SK-N-SH treated with all-trans-retinoic acid at 6 μM for 48 hours (cell line): ENCODE data around the gene LAMC1.

ENCODE experiments used
- ATAC-seq: fragments of 200-7000 bp; cut with Tn5 transposase; 3 replicates; pipeline ENCODE4 v1.9.1; 2020; ENCODE audit warnings: mild to moderate bottlenecking, moderate library complexity
- ARNTL ChIP-seq: fragments of 450-650 bp; formaldehyde crosslinking; IDR thresholded peaks from 2 replicates; pipeline ENCODE4 v1.5.0; 2020; ENCODE audit warnings: low read depth, mild to moderate bottlenecking, moderate library complexity, borderline replicate concordance
- BACH2 ChIP-seq: fragments of 250-450 bp; sonication (Bioruptor Pico); IDR thresholded peaks from 2 replicates; pipeline ENCODE4 v1.9.0; 2021; ENCODE audit warnings: mild to moderate bottlenecking, borderline replicate concordance
- ESRRG ChIP-seq: fragments of 250-450 bp; sonication (Bioruptor Pico); IDR thresholded peaks from 2 replicates; pipeline ENCODE4 v1.6.1; 2021; ENCODE audit warnings: mild to moderate bottlenecking
- GLIS3 ChIP-seq: fragments of 250-450 bp; sonication (Bioruptor Pico); IDR thresholded peaks from 2 replicates; pipeline ENCODE4 v1.5.0; 2020; ENCODE audit warnings: mild to moderate bottlenecking, moderate library complexity
- ISL1 ChIP-seq: fragments of 250-450 bp; sonication (Bioruptor Pico); IDR thresholded peaks from 2 replicates; pipeline ENCODE4 v2.1.2; 2022; ENCODE audit warnings: mild to moderate bottlenecking, moderate library complexity
- RARB ChIP-seq: fragments of 250-450 bp; sonication (Bioruptor Pico); IDR thresholded peaks from 2 replicates; pipeline ENCODE4 v1.8.0; 2021; ENCODE audit warnings: mild to moderate bottlenecking, moderate library complexity
- SNAI2 ChIP-seq: fragments of 250-450 bp; sonication (Bioruptor Pico); IDR thresholded peaks from 2 replicates; pipeline ENCODE4 v1.5.0; 2020; ENCODE audit warnings: mild to moderate bottlenecking, moderate library complexity
- TCF4 ChIP-seq: fragments of 250-450 bp; sonication (Bioruptor Pico); IDR thresholded peaks from 2 replicates; pipeline ENCODE4 v1.8.0; 2021; ENCODE audit warnings: mild to moderate bottlenecking, moderate library complexity, borderline replicate concordance
- TOX ChIP-seq: fragments of 250-450 bp; sonication (Bioruptor Pico); IDR thresholded peaks from 2 replicates; pipeline ENCODE4 v1.8.0; 2021; ENCODE audit warnings: mild to moderate bottlenecking, moderate library complexity, borderline replicate concordance
- ZC3H10 ChIP-seq: fragments of 250-450 bp; sonication (Bioruptor Pico); IDR thresholded peaks from 2 replicates; pipeline ENCODE4 v1.5.1; 2021; ENCODE audit warnings: mild to moderate bottlenecking, moderate library complexity
- ZFP3 ChIP-seq: fragments of 250-450 bp; sonication (Bioruptor Pico); IDR thresholded peaks from 2 replicates; pipeline ENCODE4 v1.5.0; 2020; ENCODE audit warnings: mild to moderate bottlenecking, moderate library complexity
- ZFP30 ChIP-seq: fragments of 450-650 bp; formaldehyde crosslinking; IDR thresholded peaks from 2 replicates; pipeline ENCODE4 v1.5.0; 2022; ENCODE audit warnings: mild to moderate bottlenecking, moderate library complexity
- ZNF565 ChIP-seq: fragments of 450-650 bp; formaldehyde crosslinking; conservative IDR thresholded peaks from 2 replicates; pipeline ENCODE4 v1.5.0; 2020; ENCODE audit warnings: low read depth, mild to moderate bottlenecking, moderate library complexity
- ZNF70 ChIP-seq: fragments of 450-650 bp; formaldehyde crosslinking; IDR thresholded peaks from 2 replicates; pipeline ENCODE4 v1.5.0; 2020; ENCODE audit warnings: mild to moderate bottlenecking, moderate library complexity
- TF ChIP-seq, protein P1 (sequence below): fragments of 250-450 bp; sonication (Bioruptor Pico); IDR thresholded peaks from 2 replicates; pipeline ENCODE4 v1.5.0; 2020; ENCODE audit warnings: mild to moderate bottlenecking, moderate library complexity
- TF ChIP-seq, protein P2 (sequence below): fragments of 250-450 bp; sonication (Bioruptor Pico); IDR thresholded peaks from 2 replicates; pipeline ENCODE4 v1.5.1; 2021; ENCODE audit warnings: mild to moderate bottlenecking, moderate library complexity
- TF ChIP-seq, protein P3 (sequence below): fragments of 250-450 bp; sonication (Bioruptor Pico); IDR thresholded peaks from 2 replicates; pipeline ENCODE4 v1.8.0; 2020; ENCODE audit warnings: mild to moderate bottlenecking, moderate library complexity, borderline replicate concordance

LAMC1 gene

DNA sequence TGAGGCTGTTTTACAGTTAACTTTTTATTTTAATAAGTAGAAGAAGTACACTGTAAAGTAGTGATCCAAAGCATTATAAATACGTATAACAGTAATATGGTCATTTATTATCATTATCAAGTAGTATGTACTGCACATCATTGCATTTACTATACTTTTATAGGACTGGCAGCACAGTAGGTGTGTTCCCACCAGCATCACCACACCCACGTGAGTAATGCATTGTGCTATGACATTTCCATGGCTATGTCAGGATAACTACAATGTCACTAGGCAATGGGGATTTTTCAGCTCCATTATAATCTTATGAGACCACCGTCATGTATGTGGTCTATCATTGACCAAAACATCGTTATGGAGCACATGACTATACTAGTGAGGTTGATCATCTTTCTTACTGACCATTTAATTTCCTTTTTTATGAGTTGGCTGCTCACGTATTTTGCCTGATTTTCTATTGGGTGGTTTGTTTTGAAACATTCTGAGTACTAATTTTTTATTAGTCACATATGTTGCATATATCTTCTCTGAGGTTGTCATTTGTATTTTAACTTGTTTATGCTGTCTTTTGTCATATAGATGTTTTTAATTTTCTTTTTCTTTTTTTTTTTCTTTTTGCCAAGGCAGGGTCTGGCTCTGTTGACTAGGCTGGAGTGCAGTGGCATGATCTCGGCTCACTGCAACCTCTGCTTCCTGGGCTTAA is 44.9 kb upstream of the LAMC1 start (continued):
- TF ChIP-seq BACH2 (CRISPR knock-in tag) (no peak), ZFP30 (CRISPR knock-in tag) (no peak), ZFP3 (no peak), TCF4 (CRISPR knock-in tag) (no peak)
- TF ChIP-seq, protein P1, sequence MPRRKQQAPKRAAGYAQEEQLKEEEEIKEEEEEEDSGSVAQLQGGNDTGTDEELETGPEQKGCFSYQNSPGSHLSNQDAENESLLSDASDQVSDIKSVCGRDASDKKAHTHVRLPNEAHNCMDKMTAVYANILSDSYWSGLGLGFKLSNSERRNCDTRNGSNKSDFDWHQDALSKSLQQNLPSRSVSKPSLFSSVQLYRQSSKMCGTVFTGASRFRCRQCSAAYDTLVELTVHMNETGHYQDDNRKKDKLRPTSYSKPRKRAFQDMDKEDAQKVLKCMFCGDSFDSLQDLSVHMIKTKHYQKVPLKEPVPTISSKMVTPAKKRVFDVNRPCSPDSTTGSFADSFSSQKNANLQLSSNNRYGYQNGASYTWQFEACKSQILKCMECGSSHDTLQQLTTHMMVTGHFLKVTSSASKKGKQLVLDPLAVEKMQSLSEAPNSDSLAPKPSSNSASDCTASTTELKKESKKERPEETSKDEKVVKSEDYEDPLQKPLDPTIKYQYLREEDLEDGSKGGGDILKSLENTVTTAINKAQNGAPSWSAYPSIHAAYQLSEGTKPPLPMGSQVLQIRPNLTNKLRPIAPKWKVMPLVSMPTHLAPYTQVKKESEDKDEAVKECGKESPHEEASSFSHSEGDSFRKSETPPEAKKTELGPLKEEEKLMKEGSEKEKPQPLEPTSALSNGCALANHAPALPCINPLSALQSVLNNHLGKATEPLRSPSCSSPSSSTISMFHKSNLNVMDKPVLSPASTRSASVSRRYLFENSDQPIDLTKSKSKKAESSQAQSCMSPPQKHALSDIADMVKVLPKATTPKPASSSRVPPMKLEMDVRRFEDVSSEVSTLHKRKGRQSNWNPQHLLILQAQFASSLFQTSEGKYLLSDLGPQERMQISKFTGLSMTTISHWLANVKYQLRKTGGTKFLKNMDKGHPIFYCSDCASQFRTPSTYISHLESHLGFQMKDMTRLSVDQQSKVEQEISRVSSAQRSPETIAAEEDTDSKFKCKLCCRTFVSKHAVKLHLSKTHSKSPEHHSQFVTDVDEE = no peak

DNA sequence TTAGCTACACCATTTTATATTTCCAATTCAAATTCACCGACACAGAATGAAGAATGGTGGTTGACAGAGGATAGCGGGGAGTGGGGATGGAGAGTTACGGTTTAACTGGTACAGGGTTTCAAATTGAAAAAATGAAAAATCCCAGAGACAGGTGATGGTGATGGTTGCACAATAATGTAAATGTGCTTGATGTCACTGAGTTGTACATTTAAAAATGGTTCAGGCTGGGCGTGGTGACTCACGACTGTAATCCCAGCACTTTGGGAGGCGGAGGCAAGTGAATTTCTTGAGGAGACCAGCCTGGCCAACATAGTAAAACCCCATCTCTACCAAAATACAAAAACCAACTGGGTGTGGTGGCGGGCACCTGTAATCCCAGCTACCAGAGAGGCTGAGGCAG is 39.1 kb upstream of the LAMC1 start:
- TF ChIP-seq ZFP30 (CRISPR knock-in tag) (no peak), ESRRG (no peak), ARNTL (CRISPR knock-in tag) (no peak), RARB (no peak), ISL1 (CRISPR knock-in tag) (no peak), GLIS3 (no peak), TOX (CRISPR knock-in tag) (no peak), ZNF565 (CRISPR knock-in tag) (no peak), ZC3H10 (CRISPR knock-in tag) (no peak)
- TF ChIP-seq, protein P2, sequence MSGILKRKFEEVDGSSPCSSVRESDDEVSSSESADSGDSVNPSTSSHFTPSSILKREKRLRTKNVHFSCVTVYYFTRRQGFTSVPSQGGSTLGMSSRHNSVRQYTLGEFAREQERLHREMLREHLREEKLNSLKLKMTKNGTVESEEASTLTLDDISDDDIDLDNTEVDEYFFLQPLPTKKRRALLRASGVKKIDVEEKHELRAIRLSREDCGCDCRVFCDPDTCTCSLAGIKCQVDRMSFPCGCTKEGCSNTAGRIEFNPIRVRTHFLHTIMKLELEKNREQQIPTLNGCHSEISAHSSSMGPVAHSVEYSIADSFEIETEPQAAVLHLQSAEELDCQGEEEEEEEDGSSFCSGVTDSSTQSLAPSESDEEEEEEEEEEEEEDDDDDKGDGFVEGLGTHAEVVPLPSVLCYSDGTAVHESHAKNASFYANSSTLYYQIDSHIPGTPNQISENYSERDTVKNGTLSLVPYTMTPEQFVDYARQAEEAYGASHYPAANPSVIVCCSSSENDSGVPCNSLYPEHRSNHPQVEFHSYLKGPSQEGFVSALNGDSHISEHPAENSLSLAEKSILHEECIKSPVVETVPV (CRISPR knock-in tag) = no peak
- TF ChIP-seq, protein P1 = no peak
- TF ChIP-seq, all 23 proteins: peak for 0
- no peak for ATAC-seq

DNA sequence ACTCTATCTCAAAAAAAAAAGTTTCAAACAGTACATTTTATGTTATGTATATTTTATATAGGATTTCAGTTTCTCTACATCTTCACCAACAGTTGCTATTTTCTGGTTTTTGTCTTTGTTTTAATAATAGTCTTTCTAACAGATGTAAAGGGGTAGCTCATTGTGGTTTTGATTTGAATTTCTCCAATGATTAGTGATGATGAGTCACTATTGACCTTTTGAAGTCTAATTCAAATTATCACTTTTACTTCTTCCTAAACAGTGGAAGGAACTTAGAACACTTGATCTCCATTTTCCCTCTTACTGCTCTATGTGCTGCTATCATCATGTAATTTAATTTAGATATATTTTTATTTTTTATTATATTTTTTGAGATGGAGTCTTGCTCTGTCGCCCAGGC is 38.6 kb upstream of the LAMC1 start:
- TF ChIP-seq ZNF70 (CRISPR knock-in tag) (no peak), TOX (CRISPR knock-in tag) (no peak), ZC3H10 (CRISPR knock-in tag) (no peak), SNAI2 (CRISPR knock-in tag) (no peak), ZNF565 (CRISPR knock-in tag) (no peak)
- TF ChIP-seq, protein P3, sequence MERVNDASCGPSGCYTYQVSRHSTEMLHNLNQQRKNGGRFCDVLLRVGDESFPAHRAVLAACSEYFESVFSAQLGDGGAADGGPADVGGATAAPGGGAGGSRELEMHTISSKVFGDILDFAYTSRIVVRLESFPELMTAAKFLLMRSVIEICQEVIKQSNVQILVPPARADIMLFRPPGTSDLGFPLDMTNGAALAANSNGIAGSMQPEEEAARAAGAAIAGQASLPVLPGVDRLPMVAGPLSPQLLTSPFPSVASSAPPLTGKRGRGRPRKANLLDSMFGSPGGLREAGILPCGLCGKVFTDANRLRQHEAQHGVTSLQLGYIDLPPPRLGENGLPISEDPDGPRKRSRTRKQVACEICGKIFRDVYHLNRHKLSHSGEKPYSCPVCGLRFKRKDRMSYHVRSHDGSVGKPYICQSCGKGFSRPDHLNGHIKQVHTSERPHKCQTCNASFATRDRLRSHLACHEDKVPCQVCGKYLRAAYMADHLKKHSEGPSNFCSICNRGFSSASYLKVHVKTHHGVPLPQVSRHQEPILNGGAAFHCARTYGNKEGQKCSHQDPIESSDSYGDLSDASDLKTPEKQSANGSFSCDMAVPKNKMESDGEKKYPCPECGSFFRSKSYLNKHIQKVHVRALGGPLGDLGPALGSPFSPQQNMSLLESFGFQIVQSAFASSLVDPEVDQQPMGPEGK (CRISPR knock-in tag) = no peak

DNA sequence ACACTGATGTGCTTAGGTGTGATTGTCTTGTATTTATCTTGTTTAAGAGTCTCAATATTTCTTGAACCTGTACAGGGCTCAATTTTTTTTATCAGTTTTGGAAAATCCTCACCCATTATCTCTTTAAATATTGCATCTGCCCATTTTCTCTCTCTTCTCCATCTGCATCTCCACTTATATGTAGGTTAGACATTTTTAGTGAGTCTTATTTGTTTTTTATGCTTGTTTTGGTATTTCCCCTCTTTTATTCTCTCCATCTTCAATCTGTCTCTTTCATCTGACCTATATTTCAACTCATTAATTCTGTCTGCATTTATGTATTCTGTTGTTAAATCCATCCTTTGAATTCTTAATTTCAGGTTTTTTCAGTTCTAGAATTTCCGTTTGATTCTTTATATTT is 37.3 kb upstream of the LAMC1 start:
- no peak for TF ChIP-seq ZFP30 (CRISPR knock-in tag)
- no peak for ATAC-seq

More for the DNA sequence above, 38.6 kb upstream of the LAMC1 start:
- ATAC-seq = no peak
